HG02885 (cell line): ENCODE data around the gene PRR35.

Experiments
- ATAC-seq: cut with Tn5 transposase; IDR thresholded peaks from one replicate; pipeline ENCODE4 v1.9.1; 2021; ENCODE audit warnings: mild to moderate bottlenecking; ENCODE audit not compliant: unreplicated experiment, poor library complexity

Gene PRR35

DNA sequence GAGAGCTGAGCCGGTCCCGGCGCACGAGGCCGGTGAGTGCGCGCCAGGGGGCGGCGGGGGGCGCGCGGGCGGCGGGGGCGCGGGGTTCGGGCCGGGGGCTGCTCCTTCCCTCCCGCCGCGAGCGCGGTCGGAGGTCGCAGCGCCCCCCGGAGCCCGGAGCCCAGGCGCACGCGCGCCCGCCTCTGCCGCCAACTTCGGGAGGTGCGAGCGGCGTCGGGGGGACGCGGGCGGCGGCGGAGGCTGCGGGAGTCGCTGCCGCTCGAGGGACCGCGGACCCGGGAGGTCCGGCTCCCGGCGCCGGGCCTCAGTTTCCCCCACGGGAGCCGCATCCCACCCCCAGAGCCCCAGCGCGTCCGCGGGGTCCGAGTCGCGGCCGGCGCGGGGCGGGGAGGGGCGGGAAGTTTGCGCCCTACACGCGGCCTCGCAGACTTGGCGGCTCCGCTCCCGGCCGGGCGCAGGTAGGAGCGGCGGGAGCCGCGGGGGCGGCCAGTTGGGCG is at the start of gene PRR35:
Gene PRR35 (plus strand): TSS at position 191 of the 497 bp plus-strand sequence. CDS start 2,901 bp downstream, outside the sequence.
- no peak for ATAC-seq

- no peak for ATAC-seq
Observed at GRCh38 chr16:512802-513201, 47.4 kb upstream of the PRR35 start.

DNA sequence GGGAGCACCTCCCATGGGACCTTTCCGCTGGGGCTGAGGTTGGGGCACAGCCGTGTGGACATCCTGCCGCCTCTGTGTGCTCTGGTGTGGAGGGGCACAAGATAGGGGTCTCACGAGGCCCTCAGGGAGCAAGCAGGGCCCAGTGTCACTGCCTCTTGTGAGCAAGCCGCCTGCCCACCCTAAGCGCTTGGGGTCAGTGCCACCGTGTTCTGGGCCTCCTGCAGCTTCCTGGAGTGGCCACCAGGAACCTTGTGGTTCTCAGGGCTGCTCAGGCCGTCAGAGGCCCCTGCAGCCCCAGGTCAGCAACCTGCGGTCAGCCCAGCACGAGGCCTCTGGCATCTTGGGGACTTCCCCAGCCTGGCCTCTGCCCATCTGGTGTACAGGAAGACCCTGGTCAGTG is 46.2 kb upstream of the PRR35 start:
- no peak for ATAC-seq

GRCh38 chr16:515175-515938 is 44.8 kb upstream of the PRR35 start:
- no peak for ATAC-seq

DNA sequence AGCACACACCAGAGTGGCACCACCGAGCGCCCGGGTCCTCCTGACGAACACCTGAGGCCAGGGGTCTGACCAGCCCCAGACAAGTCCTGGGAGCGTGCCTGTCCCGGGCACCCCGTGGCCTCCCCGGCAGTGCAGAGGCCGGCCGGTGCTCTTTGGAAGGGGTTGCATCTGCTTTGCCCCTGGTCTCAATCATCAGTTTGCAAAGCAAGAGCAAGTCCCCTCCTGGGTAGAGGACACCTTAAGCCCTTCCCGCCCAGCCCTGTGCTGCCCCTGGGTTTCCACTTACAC is 44.3 kb upstream of the PRR35 start:
- ATAC-seq = no peak

DNA sequence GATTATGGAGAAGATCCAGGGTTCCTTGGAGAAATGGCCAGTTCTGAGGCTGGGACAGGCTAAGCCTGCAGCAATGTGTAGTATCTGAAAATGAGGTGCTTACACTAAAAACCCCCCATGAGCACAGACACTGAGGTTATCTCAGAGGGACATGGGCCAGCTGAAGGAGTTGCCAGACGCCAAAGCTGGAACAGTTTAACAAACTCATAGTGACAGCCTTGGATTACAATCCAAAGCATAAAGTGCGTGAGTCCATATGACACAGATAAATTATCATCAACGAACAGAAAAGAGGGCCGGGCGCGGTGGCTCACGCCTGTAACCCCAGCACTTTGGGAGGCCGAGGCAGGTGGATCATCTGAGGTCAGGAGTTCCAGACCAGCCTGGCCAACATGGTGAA is 43.9 kb upstream of the PRR35 start:
- no peak for ATAC-seq

GRCh38 chr16:518858-519257 is 41.3 kb upstream of the PRR35 start:
- ATAC-seq = no peak

DNA sequence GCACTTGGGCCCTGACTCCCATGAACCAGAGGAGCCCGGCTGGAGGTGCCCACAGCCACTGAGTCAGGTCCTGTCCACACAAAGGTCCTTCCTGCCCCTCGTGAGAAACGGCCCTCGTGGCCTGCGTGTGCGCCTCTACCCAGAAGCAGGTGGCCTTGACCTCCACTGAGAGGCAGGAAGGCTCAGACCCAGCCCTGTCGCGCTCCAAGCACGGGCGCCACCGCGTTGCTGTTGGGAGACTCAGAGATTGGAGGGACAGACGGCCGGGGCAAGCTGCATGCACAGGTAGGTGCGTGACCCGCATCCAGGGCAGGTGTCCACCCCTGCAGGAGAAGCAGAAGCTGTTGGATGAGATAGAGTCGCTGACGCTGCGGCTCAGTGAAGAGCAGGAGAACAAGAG is 40.8 kb upstream of the PRR35 start:
- ATAC-seq = no peak

- ATAC-seq = no peak
Observed at GRCh38 chr16:519841-520687, 40.1 kb upstream of the PRR35 start.

GRCh38 chr16:520847-521246 is 39.3 kb upstream of the PRR35 start:
- no peak for ATAC-seq

DNA sequence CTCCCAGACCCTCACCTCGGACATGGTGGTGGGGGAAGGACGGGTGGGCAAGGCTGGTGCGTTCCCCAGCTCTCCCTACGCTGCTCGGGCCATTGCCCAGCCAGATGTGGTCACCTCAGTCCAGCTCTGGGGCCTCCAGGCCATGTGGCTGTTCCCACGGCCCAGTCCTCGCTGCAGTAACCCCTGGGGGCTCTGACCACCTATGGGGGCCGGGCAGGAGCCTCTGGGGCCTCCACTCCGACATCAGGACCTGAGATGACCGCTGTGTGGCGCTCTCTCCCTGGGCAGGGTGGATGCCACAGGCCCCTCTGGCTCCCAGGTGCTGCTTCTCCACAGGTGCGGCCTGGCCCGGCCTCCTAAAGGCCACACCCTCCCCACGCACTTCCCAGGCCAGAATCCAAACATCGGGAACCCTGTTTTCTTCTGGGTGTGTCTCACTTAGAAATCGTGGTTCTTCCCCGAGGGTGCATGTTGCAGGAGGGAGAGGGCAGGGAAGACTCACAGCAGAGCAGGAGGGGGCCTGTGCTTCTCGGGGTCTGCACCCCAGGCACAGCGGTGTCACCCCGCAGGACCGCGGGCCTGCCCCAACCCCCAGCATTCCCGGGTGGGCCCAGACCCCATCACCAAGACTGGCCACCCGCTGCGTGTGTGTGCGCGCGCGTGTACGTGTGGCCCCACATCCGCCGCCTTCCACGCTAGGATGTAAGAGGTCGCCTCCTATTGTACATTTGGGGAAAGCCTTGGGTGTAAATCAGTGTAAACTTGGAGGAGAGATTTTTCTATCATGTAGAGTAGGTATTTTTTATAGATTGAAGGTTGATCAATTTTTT is 38.6 kb upstream of the PRR35 start:
- no peak for ATAC-seq

DNA sequence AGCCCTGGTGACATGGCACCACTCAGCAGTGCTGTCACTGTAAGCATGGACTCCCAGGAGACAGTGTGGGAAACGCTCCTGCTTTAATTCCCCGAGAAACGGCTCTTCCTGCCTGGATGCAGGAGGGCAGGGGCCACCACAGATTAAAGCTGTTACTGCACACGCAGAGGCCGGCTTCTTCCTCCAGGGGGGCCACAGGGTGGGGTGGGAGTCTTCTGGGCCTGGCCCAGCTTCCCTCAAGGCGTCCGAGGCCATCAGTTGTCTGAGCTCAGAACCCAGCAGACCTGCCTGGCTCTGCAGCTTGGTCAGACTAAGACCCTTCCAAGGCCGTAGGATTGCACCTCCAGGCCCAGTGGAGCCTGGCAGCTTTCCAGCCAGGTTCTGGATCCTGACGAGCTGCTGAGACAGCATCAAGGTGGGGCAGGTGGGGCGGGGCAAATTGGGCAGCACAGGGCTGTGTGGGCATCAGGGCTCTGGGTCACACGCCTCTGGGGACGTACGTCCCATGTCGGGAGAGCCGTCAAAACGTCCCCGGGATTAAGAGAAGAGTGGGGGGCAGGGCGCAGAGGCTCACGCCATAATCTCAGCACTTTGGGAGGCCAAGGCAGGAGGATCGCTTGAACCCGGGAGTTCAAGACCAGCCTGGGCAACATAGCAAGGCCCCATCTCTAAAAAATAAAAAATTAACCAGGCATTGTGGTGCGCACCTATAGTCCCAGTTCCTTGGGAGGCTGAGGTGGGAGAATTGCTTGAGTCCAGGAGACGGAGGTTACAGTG is 37.7 kb upstream of the PRR35 start:
- ATAC-seq = no peak

DNA sequence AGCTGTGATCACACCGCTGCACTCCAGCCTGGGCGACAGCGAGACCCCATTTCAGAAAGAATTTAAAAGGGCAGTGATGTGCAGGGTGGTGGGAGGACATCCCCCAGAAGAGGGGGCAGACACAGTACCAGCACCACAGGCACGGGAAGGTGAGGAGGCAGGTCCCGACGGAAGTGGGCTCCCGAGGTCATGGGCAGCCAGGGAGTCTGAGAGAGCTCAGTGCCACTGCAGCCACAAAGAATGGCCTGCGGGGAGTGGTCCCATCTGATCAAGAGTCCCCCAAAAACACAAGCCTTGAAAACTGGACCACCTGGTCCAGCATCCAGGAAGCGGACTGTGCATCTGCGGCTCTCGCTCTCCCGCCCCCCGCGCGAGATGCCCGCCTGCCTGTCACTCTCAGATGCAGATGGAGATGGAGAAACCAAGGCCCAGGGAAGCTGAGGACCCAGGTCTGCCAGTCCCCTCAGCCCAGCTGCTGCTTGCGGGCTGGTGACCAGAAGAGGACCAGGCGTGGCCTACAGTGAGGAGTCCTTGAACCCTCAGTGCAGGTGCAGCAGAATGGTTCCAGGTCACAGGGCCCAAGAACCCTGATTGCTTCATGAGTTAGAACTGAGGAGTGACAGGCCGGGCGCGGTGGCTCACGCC is 37.0 kb upstream of the PRR35 start:
- ATAC-seq = no peak

GRCh38 chr16:524274-525040 is 35.7 kb upstream of the PRR35 start:
- no peak for ATAC-seq

- ATAC-seq = no peak
Observed at GRCh38 chr16:525123-525519, 35.1 kb upstream of the PRR35 start.

GRCh38 chr16:525520-526180 is 34.5 kb upstream of the PRR35 start:
- no peak for ATAC-seq

- no peak for ATAC-seq
Observed at GRCh38 chr16:526181-527014, 33.8 kb upstream of the PRR35 start.
